ENCODE measurements around the gene CD14.

GRCh38 chr5:140591747-140592372 is 41.1 kb downstream of the CD14 start:
- TF ChIP-seq CTCF (IDR thresholded peaks at IDR 0.05), result no peak
- TF ChIP-seq USF2 (CRISPR knock-in tag; IDR thresholded peaks at IDR 0.05), result no peak
- TF ChIP-seq USF1 (CRISPR knock-in tag; IDR thresholded peaks at IDR 0.05), result no peak

Measured in WTC11 (cell line).